Activated T-helper 9 cell treated with anti-CD3 and anti-CD28 coated beads, Interleukin-2, amount 50 U/mL, for 16 hours (primary cell): ENCODE data around the gene TTBK1.

ENCODE experiments used
- DNase-seq: peaks from one replicate; pipeline ENCODE4 v3.0.0-alpha.2; 2020; ENCODE audit warnings: low read depth

TTBK1 gene

GRCh38 chr6:43242908-43243663, at the start of gene TTBK1:
TSS of gene TTBK1 (plus strand) at chr6:43243481. CDS start at chr6:43246661, 3,180 bp downstream.
- no peak for DNase-seq

GRCh38 chr6:43193929-43194328, 49.4 kb upstream of the TTBK1 start:
- no peak for DNase-seq

- DNase-seq = no peak
Observed at GRCh38 chr6:43196337-43196736, 46.9 kb upstream of the TTBK1 start.

- DNase-seq = no peak
Observed at GRCh38 chr6:43199912-43200311, 43.4 kb upstream of the TTBK1 start.

- no peak for DNase-seq
Observed at GRCh38 chr6:43200541-43200940, 42.7 kb upstream of the TTBK1 start.

- no peak for DNase-seq
Observed at GRCh38 chr6:43202451-43202850, 40.8 kb upstream of the TTBK1 start.

- DNase-seq = no peak
Observed at GRCh38 chr6:43203029-43203717, 40.1 kb upstream of the TTBK1 start.

- no peak for DNase-seq
Observed at GRCh38 chr6:43203718-43204095, 39.6 kb upstream of the TTBK1 start.

- DNase-seq = no peak
Observed at GRCh38 chr6:43204271-43205105, 38.8 kb upstream of the TTBK1 start.

- DNase-seq = no peak
Observed at GRCh38 chr6:43205849-43206248, 37.4 kb upstream of the TTBK1 start.

- no peak for DNase-seq
Observed at GRCh38 chr6:43207286-43207685, 36.0 kb upstream of the TTBK1 start.

GRCh38 chr6:43211955-43212354, 31.3 kb upstream of the TTBK1 start:
- DNase-seq = no peak

- no peak for DNase-seq
Observed at GRCh38 chr6:43213431-43213830, 29.9 kb upstream of the TTBK1 start.

- no peak for DNase-seq
Observed at GRCh38 chr6:43215066-43215465, 28.2 kb upstream of the TTBK1 start.

GRCh38 chr6:43216200-43216599, 27.1 kb upstream of the TTBK1 start:
- no peak for DNase-seq

- DNase-seq = no peak
Observed at GRCh38 chr6:43217351-43217750, 25.9 kb upstream of the TTBK1 start.

- DNase-seq = no peak
Observed at GRCh38 chr6:43219119-43219518, 24.2 kb upstream of the TTBK1 start.

GRCh38 chr6:43219814-43220213, 23.5 kb upstream of the TTBK1 start:
- no peak for DNase-seq

- no peak for DNase-seq
Observed at GRCh38 chr6:43220439-43220951, 22.8 kb upstream of the TTBK1 start.

GRCh38 chr6:43221046-43221972, 22.0 kb upstream of the TTBK1 start:
- DNase-seq = no peak

GRCh38 chr6:43222418-43223059, 20.7 kb upstream of the TTBK1 start:
- DNase-seq = no peak
